PFSK-1 (cell line): ENCODE measurements around the gene GPRIN1.

ENCODE experiments used
- POLR2AphosphoS5 ChIP-seq: IDR thresholded peaks from 2 replicates; pipeline ENCODE4 v1.6.1; 2012; ENCODE audit warnings: low read depth, mild to moderate bottlenecking, control low read depth, low read length, moderate library complexity
- REST ChIP-seq, 2 experiments: IDR thresholded peaks; 2 replicates each; pipeline versions ENCODE4 v1.6.1 to v1.8.0; 2011 to 2012; ENCODE audit warnings: low read depth in 2 of 2, low read length in 2 of 2, control low read depth in 1 of 2, inconsistent platforms in 1 of 2, mild to moderate bottlenecking in 1 of 2, moderate library complexity in 1 of 2; ENCODE audit not compliant: insufficient read depth in 1 of 2
- SIN3A ChIP-seq: IDR thresholded peaks from 2 replicates; pipeline ENCODE4 v1.6.1; 2012; ENCODE audit warnings: mild to moderate bottlenecking, low read length, moderate library complexity, borderline replicate concordance; ENCODE audit not compliant: insufficient read depth
- TAF1 ChIP-seq: IDR thresholded peaks from 2 replicates; pipeline ENCODE4 v1.6.1; 2012; ENCODE audit warnings: low read length, control low read depth, borderline replicate concordance; ENCODE audit not compliant: insufficient read depth

DNA sequence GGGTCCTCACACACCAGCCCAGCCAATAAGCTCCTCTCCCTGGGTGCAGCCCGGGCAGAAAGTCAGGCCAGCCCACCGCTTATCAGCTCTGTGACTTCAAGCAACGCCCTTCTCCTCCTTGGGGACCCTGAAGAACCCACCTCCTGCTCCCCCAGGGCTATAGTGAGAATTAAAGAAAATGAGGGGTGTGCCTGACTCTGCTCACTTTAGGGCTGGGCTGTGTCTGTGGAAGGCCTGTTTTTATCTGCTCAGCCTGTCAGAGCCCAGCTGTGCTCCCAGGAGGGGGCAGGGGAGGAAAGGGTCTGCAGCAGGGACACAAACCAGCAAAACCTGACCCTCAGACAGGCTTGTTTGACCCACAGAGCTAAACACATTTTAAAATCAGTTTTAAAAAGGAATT, 3.9 kb downstream of the GPRIN1 start:
- no peak for TF ChIP-seq POLR2AphosphoS5
- TF ChIP-seq REST (IDR thresholded peaks at IDR 0.05; ENCODE audit: insufficient read depth in 1 of 2, low read depth in 2 of 2, low read length in 2 of 2), result no peak
- TF ChIP-seq SIN3A, result no peak
- no peak for TF ChIP-seq TAF1
